ENCODE measurements around the gene RNF168.

DNA sequence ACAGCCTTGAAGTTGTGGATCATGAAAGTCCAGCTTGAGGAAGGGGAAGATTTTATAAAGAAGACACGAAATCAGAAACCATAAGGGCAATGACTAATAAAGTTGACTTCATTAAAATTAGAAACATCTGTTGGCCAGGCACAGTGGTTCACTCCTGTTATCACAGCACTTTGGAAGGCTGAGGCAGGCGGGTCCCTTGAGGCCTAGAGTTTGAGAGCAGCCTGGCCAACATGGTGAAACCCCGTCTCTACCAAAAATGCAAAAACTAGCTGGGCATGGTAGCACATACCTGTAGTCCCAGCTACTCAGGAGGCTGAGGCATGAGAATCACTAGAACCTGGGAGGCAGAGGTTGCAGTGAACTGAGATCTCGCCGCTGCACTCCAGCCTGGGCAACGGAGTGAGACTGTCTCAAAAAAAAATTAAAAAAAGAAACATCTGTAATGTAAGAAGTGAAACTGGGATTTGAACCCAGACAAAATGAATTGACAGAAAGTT, 63.5 kb downstream of the RNF168 start:
- TF ChIP-seq YY1 (tag by site-specific recombination; IDR thresholded peaks at IDR 0.05) = no peak
- TF ChIP-seq, protein P1, sequence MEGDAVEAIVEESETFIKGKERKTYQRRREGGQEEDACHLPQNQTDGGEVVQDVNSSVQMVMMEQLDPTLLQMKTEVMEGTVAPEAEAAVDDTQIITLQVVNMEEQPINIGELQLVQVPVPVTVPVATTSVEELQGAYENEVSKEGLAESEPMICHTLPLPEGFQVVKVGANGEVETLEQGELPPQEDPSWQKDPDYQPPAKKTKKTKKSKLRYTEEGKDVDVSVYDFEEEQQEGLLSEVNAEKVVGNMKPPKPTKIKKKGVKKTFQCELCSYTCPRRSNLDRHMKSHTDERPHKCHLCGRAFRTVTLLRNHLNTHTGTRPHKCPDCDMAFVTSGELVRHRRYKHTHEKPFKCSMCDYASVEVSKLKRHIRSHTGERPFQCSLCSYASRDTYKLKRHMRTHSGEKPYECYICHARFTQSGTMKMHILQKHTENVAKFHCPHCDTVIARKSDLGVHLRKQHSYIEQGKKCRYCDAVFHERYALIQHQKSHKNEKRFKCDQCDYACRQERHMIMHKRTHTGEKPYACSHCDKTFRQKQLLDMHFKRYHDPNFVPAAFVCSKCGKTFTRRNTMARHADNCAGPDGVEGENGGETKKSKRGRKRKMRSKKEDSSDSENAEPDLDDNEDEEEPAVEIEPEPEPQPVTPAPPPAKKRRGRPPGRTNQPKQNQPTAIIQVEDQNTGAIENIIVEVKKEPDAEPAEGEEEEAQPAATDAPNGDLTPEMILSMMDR (tag by site-specific recombination; IDR thresholded peaks at IDR 0.05) = no peak
- no peak for TF ChIP-seq ZNF302 (tag by site-specific recombination; IDR thresholded peaks at IDR 0.05; ENCODE audit: low read depth)
- no peak for TF ChIP-seq ZSCAN30 (tag by site-specific recombination; IDR thresholded peaks at IDR 0.05)

All from HEK293 (cell line).